ENCODE measurements around the gene PTPRM. TPM values are rescaled to one million over a fixed set of nuclear protein-coding genes. Genes with fewer than 3 reads are reported as not detected.

Gene PTPRM
- total and polyA plus RNA-seq, 2 of the 4 experiments (the other 2 are of a cell fraction) = 28.3 to 51.2 TPM

DNA sequence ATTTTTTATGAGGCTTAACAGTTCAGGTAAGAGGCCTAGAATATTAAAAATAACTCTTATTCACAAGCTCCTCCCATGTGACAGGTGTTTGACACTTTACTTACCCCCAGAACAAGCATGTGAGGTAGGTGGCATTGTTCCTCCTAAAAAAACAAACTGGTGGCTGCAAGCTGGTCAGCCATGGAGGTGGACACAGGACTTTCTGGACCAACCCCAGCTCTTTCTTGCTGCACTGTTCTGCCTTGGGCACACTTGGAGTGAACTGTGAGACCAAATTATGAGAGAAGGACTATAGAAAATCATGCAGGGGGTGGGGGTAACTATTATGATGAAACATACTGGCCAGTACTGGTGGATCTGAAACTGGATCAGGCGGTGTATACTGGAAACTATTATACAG is 56.6 kb downstream of the PTPRM start:
- ChIA-PET CTCF (no interaction called here), POLR2A (ENCODE audit: unreplicated experiment) (no interaction called here)
- Histone ChIP-seq H4K8ac (ENCODE audit: low read depth in 2 of 2, low read length in 2 of 2) (no peak overlapping the region), H2AK5ac (ENCODE audit: low read depth, low read length) (no peak overlapping the region), H3K56ac (ENCODE audit: extremely low read depth, insufficient read depth, low read length) (no peak overlapping the region), H3K4me1 (ENCODE audit: control insufficient read depth, insufficient read depth, low read length) (peaks cover 14% of the 10 kb centered on the region), H3K4me2 (ENCODE audit: low read depth, low read length) (no peak overlapping the region), H2AK9ac (replicated peaks; ENCODE audit: low read depth, low read length, poor library complexity) (no peak overlapping the region), H3K27ac (ENCODE audit: insufficient read depth, low read length) (no peak overlapping the region), H4K91ac (ENCODE audit: insufficient read depth, low read depth, low read length) (no peak overlapping the region), H3K79me1 (ENCODE audit: low read depth in 1 of 2, low read length in 2 of 2) (peaks cover 35 to 54% of the 10 kb centered on the region in 2 experiments), H3K4ac (ENCODE audit: low read depth, low read length) (no peak overlapping the region), H3K36me3 (ENCODE audit: control insufficient read depth, insufficient read depth, low read length) (no peaks in the 10 kb centered on the region), H3K9me1 (ENCODE audit: insufficient read depth, low read length) (peaks cover 14% of the 10 kb centered on the region), H2BK20ac (ENCODE audit: low read depth, low read length) (no peak overlapping the region), H3K14ac (replicated peaks; ENCODE audit: low read depth, low read length) (no peak overlapping the region), H3K9me3 (ENCODE audit: control insufficient read depth, insufficient read depth, low read length) (no peaks in the 10 kb centered on the region), H3K27me3 (ENCODE audit: control insufficient read depth, insufficient read depth, low read length) (no peaks in the 10 kb centered on the region), H2AFZ (replicated peaks; ENCODE audit: low read length, poor library complexity) (no peak overlapping the region), H2BK120ac (ENCODE audit: low read depth, low read length) (no peak overlapping the region), H3K18ac (ENCODE audit: low read depth, low read length) (no peak overlapping the region), H4K5ac (ENCODE audit: low read depth, low read length) (no peak overlapping the region), H2BK5ac (ENCODE audit: low read depth, low read length, poor library complexity, severe bottlenecking) (no peak overlapping the region), H3K9ac (ENCODE audit: low read depth, low read length) (no peak overlapping the region), H3K23ac (ENCODE audit: low read depth, low read length) (no peak overlapping the region), H3K4me3 (ENCODE audit: insufficient read depth, low read depth, low read length) (no peak overlapping the region), H4K20me1 (ENCODE audit: insufficient read depth, low read length) (peaks cover 7% of the 10 kb centered on the region; the same call in 1 of the 2 replicates), H2BK15ac (ENCODE audit: low read depth, low read length) (no peak overlapping the region)
- no peak for DNase-seq
- intact Hi-C loops (cut with micrococcal nuclease) (no loop called here), in situ Hi-C loops (cut with MboI; ENCODE audit: low sequenced_read_pairs) (no loop called here), dilution Hi-C loops (cut with HindIII; ENCODE audit: low sequenced_read_pairs, unreplicated experiment) (no loop called here)
- TF ChIP-seq RAD21 (IDR thresholded peaks at IDR 0.05; ENCODE audit: low read length) (no peak), MAFK (IDR thresholded peaks at IDR 0.05; ENCODE audit: low read depth, low read length) (no peak), CEBPB (IDR thresholded peaks at IDR 0.05; ENCODE audit: low read depth, low read length) (no peak), BHLHE40 (IDR thresholded peaks at IDR 0.05; ENCODE audit: low read depth, low read length) (no peak), SMC3 (IDR thresholded peaks at IDR 0.05; ENCODE audit: low read depth, low read length) (no peak)
- TF ChIP-seq, protein P1, sequence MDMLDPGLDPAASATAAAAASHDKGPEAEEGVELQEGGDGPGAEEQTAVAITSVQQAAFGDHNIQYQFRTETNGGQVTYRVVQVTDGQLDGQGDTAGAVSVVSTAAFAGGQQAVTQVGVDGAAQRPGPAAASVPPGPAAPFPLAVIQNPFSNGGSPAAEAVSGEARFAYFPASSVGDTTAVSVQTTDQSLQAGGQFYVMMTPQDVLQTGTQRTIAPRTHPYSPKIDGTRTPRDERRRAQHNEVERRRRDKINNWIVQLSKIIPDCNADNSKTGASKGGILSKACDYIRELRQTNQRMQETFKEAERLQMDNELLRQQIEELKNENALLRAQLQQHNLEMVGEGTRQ (IDR thresholded peaks at IDR 0.05; ENCODE audit: low read depth, low read length) = no peak
- no peak for ATAC-seq (ENCODE audit: low read depth)
- no TSS peak for BruUV-seq (replicated peaks)
- no CpG with 5 or more reads among the region's 1 CpG for WGBS, 2 experiments (ENCODE audit: extremely low coverage in 2 of 2, insufficient read length in 1 of 2)
